DMS53 treated with DMSO at 0.1 percent for 48 hours (cell line): Measurements from ENCODE around the gene CA10.
A peak's percentile ranks its signal among the peaks of the same experiment; 100 is the strongest.

Experiments
- DNase-seq: peaks from one replicate; lab custom pipeline; 2025; ENCODE audit not compliant: unreplicated experiment; lab: John Stamatoyannopoulos, UW

Gene CA10

DNA sequence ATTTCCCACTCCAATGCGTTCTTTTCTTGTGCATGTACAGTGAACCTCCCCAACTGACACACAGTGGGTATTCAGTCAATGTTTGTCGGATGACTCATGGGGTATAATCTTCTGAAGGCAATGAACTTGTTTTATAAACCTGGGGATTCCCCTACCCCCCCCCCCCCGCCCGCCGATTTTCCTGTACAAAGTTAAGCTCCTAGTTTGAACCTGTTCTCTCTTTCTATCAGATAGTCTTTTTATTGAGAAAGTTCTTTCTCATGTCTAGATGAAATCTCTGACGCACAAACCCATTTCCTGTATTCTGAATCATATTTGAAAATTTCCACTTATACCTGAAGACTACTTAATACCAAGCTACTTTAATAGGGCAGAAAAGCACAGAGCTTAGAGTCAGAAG, 338.3 kb downstream of the CA10 start:
- peak; percentile 29 for DNase-seq

GRCh38 chr17:51819341-51820219, 338.9 kb downstream of the CA10 start:
- DNase-seq: no peak

DNA sequence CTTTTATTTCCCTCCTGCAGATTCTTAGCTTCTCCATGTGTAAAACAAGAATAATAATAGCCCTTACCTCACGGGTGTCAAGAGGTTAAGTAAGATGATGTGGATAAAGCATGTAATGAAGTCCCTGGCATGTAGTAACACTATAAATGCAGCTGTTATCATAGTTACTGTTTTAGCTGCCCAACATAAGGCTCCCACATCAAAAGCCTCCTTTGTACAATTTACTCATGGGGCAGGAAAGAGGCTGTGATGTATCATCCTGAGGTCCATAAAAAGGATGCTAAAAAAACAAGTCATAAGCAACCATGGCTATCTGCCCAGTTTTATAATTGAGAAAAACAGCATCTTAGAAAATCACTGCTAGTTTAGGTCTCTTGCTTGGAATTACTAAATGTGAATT, 339.7 kb downstream of the CA10 start:
- DNase-seq: no peak

DNA sequence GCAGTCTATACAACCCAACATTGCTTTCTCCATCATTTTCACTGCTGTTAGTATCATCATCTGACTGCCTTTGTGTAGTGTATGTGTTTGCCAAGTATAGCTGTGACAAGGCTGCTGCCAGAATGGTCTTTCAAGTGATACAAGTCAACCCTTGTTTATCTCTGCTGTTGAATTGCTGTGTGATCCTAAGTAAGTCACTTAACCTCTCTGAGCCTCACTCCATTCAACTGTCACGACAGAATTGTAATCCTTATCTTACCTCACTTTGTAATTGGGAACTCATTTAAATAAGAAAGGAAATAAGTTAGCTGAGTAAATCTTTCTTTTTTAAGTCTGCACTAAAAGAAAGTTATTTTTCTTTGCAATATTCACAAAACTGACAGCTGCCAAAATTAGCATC, 340.6 kb downstream of the CA10 start:
- no peak for DNase-seq

GRCh38 chr17:51817117-51817516, 341.4 kb downstream of the CA10 start:
- DNase-seq: no peak

GRCh38 chr17:51815097-51815496, 343.4 kb downstream of the CA10 start:
- DNase-seq: no peak

- DNase-seq: peak; percentile 18
Measured at GRCh38 chr17:51814521-51814920, 344.0 kb downstream of the CA10 start.

DNA sequence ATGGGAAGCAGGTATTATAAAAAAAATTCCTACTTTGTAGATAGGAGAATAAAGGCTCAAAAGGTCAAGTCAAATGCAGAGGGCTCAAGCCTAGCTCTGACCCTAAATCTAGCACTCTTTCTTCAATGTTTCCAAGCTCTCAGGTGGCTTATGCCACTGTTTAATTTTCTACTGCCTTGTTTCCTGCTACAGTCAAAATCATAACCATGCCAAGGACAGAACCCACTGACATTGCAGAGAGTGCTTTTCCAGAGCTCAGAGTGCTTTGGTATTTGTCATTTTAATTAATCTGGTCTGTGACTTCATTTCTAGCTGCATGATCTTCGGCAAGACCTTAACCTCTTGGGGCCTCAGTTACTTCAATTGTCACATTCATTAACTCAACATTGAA, 344.7 kb downstream of the CA10 start:
- DNase-seq: no peak

GRCh38 chr17:51813140-51813783, 345.3 kb downstream of the CA10 start:
- DNase-seq: no peak

DNA sequence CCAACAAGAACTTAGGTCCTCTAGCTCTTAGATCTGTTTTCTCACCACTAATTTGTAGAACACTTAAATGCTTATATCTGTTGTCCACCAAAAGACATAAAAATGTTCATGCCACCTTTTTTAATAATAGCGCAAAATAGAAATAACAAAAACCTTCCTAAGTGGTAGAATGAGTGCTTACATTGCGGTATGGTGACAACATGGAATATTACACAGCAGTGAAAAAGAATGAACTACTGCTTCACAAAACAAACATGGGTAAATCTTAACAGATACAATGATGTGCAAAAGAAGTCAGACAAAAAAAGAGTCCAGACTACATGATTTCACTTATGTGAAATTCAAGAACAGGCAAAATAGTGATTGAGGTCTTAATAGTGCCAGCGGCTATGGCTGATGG, 351.1 kb downstream of the CA10 start:
- DNase-seq: no peak

- DNase-seq: peak; percentile 95
Measured at GRCh38 chr17:51805765-51806164, 352.7 kb downstream of the CA10 start.

DNA sequence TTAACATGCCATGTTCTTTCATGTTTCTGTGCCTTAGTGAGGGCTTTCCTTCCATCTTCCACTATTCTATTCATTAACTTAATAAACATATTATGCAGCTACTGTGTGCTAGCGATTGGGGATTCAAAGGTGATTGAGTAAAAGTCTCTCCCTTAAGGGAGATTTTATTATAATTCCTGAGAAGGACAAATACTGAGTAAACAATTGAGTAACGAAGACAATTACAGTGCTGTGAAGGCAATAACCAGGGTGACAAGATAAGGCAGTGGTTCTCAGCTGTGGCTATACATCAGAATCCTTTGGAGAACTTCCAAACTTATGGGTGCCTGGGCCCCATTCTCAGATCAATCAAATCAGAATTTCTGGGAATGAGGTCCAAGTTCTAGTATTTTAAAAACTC, 353.3 kb downstream of the CA10 start:
- DNase-seq: no peak

- DNase-seq: no peak
Measured at GRCh38 chr17:51803161-51803560, 355.4 kb downstream of the CA10 start.

GRCh38 chr17:51802544-51802943, 356.0 kb downstream of the CA10 start:
- DNase-seq: no peak

GRCh38 chr17:51801626-51802025, 356.9 kb downstream of the CA10 start:
- no peak for DNase-seq

- DNase-seq: no peak
Measured at GRCh38 chr17:51799981-51800380, 358.5 kb downstream of the CA10 start.

DNA sequence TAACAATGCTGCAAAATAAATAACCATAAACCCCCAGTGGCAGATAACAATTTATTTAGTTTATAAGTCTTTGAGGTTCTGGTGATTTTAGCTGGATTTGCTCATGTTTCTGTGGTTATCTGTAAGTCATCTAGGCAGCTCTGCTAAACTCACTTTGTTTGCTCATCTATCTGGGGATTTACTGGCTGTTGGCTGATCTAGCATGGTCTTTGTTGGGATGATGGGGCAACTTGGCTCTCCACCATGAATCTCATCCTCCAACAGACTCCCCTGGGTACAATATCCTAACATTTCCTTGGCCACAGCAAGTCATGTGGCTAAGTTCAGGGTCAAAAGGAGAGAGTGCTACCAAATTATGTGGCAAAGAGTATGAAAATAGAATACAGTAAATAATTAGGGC, 359.3 kb downstream of the CA10 start:
- no peak for DNase-seq

- no peak for DNase-seq
Measured at GRCh38 chr17:51797150-51797549, 361.4 kb downstream of the CA10 start.

- DNase-seq: no peak
Measured at GRCh38 chr17:51796026-51796425, 362.5 kb downstream of the CA10 start.

GRCh38 chr17:51795401-51795800, 363.1 kb downstream of the CA10 start:
- DNase-seq: no peak

- no peak for DNase-seq
Measured at GRCh38 chr17:51794466-51794865, 364.0 kb downstream of the CA10 start.

GRCh38 chr17:51793686-51794085, 364.8 kb downstream of the CA10 start:
- no peak for DNase-seq

GRCh38 chr17:51778842-51779241, 379.7 kb downstream of the CA10 start:
- DNase-seq: no peak
